Tibial nerve (tissue), 4 donors: ENCODE measurements around the gene CYSLTR2. TPM values are rescaled to one million over a fixed set of nuclear protein-coding genes. Genes with fewer than 3 reads are reported as not detected.

Source experiments
- DNase-seq, 2 donors: peaks; one replicate each; pipeline ENCODE4 v3.0.0-alpha.2; 2019; ENCODE audit warnings: low spot score in 2 of 2
- H3K27ac ChIP-seq, 4 donors: fragments of 200-600 bp; sonication (generic) in 3 of 4; one replicate each; pipeline ENCODE4 v1.5.1; 2017 to 2019; ENCODE audit warnings: mild to moderate bottlenecking in 1 of 4
- H3K27me3 ChIP-seq, 2 donors: fragments of 200-600 bp; sonication (generic) in 1 of 2; one replicate each; pipeline versions ENCODE4 v1.5.1 to v1.6.0; 2017 to 2019
- H3K36me3 ChIP-seq, 3 donors: fragments of 200-600 bp; sonication (generic); one replicate each; pipeline ENCODE4 v1.5.1; 2018 to 2019
- H3K4me1 ChIP-seq, 4 donors: fragments of 200-600 bp; sonication (generic) in 3 of 4; one replicate each; pipeline ENCODE4 v1.5.1; 2017 to 2019
- H3K4me3 ChIP-seq, 4 donors: fragments of 200-600 bp; sonication (generic) in 3 of 4; one replicate each; pipeline ENCODE4 v1.5.1; 2017 to 2019; ENCODE audit warnings: mild to moderate bottlenecking in 1 of 4, moderate library complexity in 1 of 4
- H3K9me3 ChIP-seq, 4 donors: fragments of 200-600 bp; sonication (generic) in 3 of 4; one replicate each; pipeline ENCODE4 v1.5.1; 2017 to 2019
- CTCF ChIP-seq, 5 experiments: fragments of 200-600 bp in 3 of 5; fragments of 450-650 bp in 2 of 5; sonication (generic) in 3 of 5; IDR thresholded peaks; one replicate each; pipeline ENCODE4 v1.5.1; 2016 to 2019; ENCODE audit warnings: antibody characterized with exemption in 5 of 5, mild to moderate bottlenecking in 3 of 5, moderate library complexity in 2 of 5
- EP300 ChIP-seq, 2 donors: sonication (generic); formaldehyde crosslinking; IDR thresholded peaks; one replicate each; pipeline ENCODE4 v1.6.1; 2017; ENCODE audit warnings: antibody characterized with exemption in 2 of 2, mild to moderate bottlenecking in 1 of 2
- POLR2A ChIP-seq, 2 donors: fragments of 450-650 bp; IDR thresholded peaks; one replicate each; pipeline ENCODE4 v1.6.1; 2017; ENCODE audit warnings: antibody characterized with exemption in 2 of 2, mild to moderate bottlenecking in 2 of 2, moderate library complexity in 2 of 2
- WGBS, 2 donors: methylation state at CpG; one replicate each; pipeline ENCODE4 v1.1.5; 2018; 5-methylcytosine and 5-hydroxymethylcytosine counted together
- total RNA-seq, 4 donors: library from RNA; depleted of rRNA; stranded (reverse); fragments of >200 nt; gene quantifications; one replicate each; pipeline ENCODE4 v1.1.0, GENCODE V29; 2016

Gene CYSLTR2
- total RNA-seq, 4 donors from 2014 or later: 0.22 TPM; not detected in 3

- 95 to 100% methylated on average over 1 of the region's 1 CpG for WGBS, 2 donors
These were observed 23.4 kb upstream of the CYSLTR2 start for GRCh38 chr13:48630291-48630690.

GRCh38 chr13:48630773-48631172 is 23.0 kb upstream of the CYSLTR2 start:
- Histone ChIP-seq H3K27ac (peak overlapping the region in 2 of 4 donors; percentile 31 to 51), H3K36me3 (no peaks in the 10 kb centered on the region), H3K27me3 (no peaks in the 10 kb centered on the region), H3K4me3 (no peak overlapping the region), H3K4me1 (peaks cover 0 to 25% (median 5%) of the 10 kb centered on the region in 4 donors), H3K9me3 (peaks cover 0 to 17% (median 5%) of the 10 kb centered on the region in 4 donors)
- TF ChIP-seq POLR2A (IDR thresholded peaks at IDR 0.05): no peak
- TF ChIP-seq EP300 (IDR thresholded peaks at IDR 0.05): no peak
- no peak for TF ChIP-seq CTCF (IDR thresholded peaks at IDR 0.05)
- no peak for DNase-seq
- whole genome bisulfite sequencing, 2 donors: 69 to 74% methylated on average over 4 of the region's 4 CpGs

More at GRCh38 chr13:48630291-48630690, 23.4 kb upstream of the CYSLTR2 start:
- TF ChIP-seq POLR2A (IDR thresholded peaks at IDR 0.05) (no peak), EP300 (IDR thresholded peaks at IDR 0.05) (no peak), CTCF (IDR thresholded peaks at IDR 0.05) (no peak)
- H3K27me3 ChIP-seq: no peaks in the 10 kb centered on the region
- H3K36me3 ChIP-seq: no peaks in the 10 kb centered on the region
- no peak overlapping the region for H3K4me3 ChIP-seq
- H3K27ac ChIP-seq: no peak overlapping the region
- H3K9me3 ChIP-seq: peaks cover 0 to 13% (median 3%) of the 10 kb centered on the region in 4 donors
- no peak for DNase-seq
- H3K4me1 ChIP-seq: peaks cover 0 to 30% (median 8%) of the 10 kb centered on the region in 4 donors

GRCh38 chr13:48631441-48631840 is 22.3 kb upstream of the CYSLTR2 start:
- no peak overlapping the region for H3K4me3 ChIP-seq
- no peak for DNase-seq
- 22 to 23% methylated on average over 1 of the region's 1 CpG for WGBS, 2 donors
- no peaks in the 10 kb centered on the region for H3K36me3 ChIP-seq
- H3K9me3 ChIP-seq: peaks cover 0 to 24% (median 11%) of the 10 kb centered on the region in 4 donors
- TF ChIP-seq EP300 (IDR thresholded peaks at IDR 0.05) (no peak), CTCF (IDR thresholded peaks at IDR 0.05) (no peak), POLR2A (IDR thresholded peaks at IDR 0.05) (no peak)
- no peaks in the 10 kb centered on the region for H3K27me3 ChIP-seq
- peak overlapping the region in 2 of 4 donors; percentile 31 to 51 for H3K27ac ChIP-seq
- H3K4me1 ChIP-seq: peaks cover 0 to 19% (median under 1%) of the 10 kb centered on the region in 4 donors

- WGBS, 2 donors: 67 to 73% methylated on average over 3 of the region's 3 CpGs
- H3K9me3 ChIP-seq: peaks cover 0 to 28% (median 12%) of the 10 kb centered on the region in 4 donors
- no peaks in the 10 kb centered on the region for H3K36me3 ChIP-seq
- no peak for DNase-seq
- no peak for TF ChIP-seq POLR2A (IDR thresholded peaks at IDR 0.05)
- no peak for TF ChIP-seq CTCF (IDR thresholded peaks at IDR 0.05)
- TF ChIP-seq EP300 (IDR thresholded peaks at IDR 0.05): no peak
- no peak overlapping the region for H3K27ac ChIP-seq
- H3K4me1 ChIP-seq: peaks cover 0 to 8% (median 0%) of the 10 kb centered on the region in 4 donors
- no peaks in the 10 kb centered on the region for H3K27me3 ChIP-seq
- no peak overlapping the region for H3K4me3 ChIP-seq
These were observed 20.0 kb upstream of the CYSLTR2 start for GRCh38 chr13:48633700-48634099.

GRCh38 chr13:48634636-48635035 is 19.1 kb upstream of the CYSLTR2 start:
- no peak for DNase-seq
- Histone ChIP-seq H3K36me3 (no peaks in the 10 kb centered on the region), H3K4me1 (peaks cover 0 to 8% (median 0%) of the 10 kb centered on the region in 4 donors), H3K27ac (no peak overlapping the region), H3K4me3 (no peak overlapping the region), H3K27me3 (no peaks in the 10 kb centered on the region), H3K9me3 (peaks cover 0 to 28% (median 12%) of the 10 kb centered on the region in 4 donors)
- no peak for TF ChIP-seq EP300 (IDR thresholded peaks at IDR 0.05)
- TF ChIP-seq CTCF (IDR thresholded peaks at IDR 0.05): no peak
- TF ChIP-seq POLR2A (IDR thresholded peaks at IDR 0.05): no peak
